ENCODE data around the gene RPUSD1.

The RPUSD1 gene

GRCh38 chr16:764848-765487 is 23.2 kb downstream of the RPUSD1 start:
- Histone ChIP-seq H3K79me1 (ENCODE audit: low read length) (no peaks in the 10 kb centered on the region), H3K27ac (ENCODE audit: low read depth, low read length) (no peak overlapping the region), H3K79me2 (ENCODE audit: control insufficient read depth, insufficient read depth, low read length) (no peaks in the 10 kb centered on the region), H3K18ac (ENCODE audit: low read length) (no peak overlapping the region), H3K27me3 (ENCODE audit: insufficient read depth, low read length, poor library complexity) (no peaks in the 10 kb centered on the region), H2BK15ac (replicated peaks; ENCODE audit: low read depth) (no peak overlapping the region), H2BK5ac (ENCODE audit: low read length) (no peak overlapping the region), H3K4ac (ENCODE audit: low read depth, low read length) (no peak overlapping the region), H4K5ac (ENCODE audit: low read length) (no peak overlapping the region), H3K23ac (ENCODE audit: low read length) (no peak overlapping the region), H3K4me1 (ENCODE audit: control insufficient read depth, low read depth, low read length) (no peaks in the 10 kb centered on the region), H2BK120ac (ENCODE audit: low read depth, low read length) (no peak overlapping the region), H4K8ac (ENCODE audit: low read depth, low read length) (no peak overlapping the region), H3K9ac (ENCODE audit: low read length) (no peak overlapping the region), H2AK5ac (ENCODE audit: low read length) (no peak overlapping the region), H3K4me2 (ENCODE audit: low read length) (no peak overlapping the region), H3K36me3 (ENCODE audit: control insufficient read depth, insufficient read depth, low read length) (no peaks in the 10 kb centered on the region), H3K56ac (ENCODE audit: low read length) (no peak overlapping the region), H3K4me3 (ENCODE audit: low read length) (no peak overlapping the region)
- DNase-seq = no peak
- WGBS (ENCODE audit: extremely low coverage, insufficient coverage, low lambda C conversion rate) = no CpG with 5 or more reads among the region's 38 CpGs

GRCh38 chr16:764184-764750 is 23.9 kb downstream of the RPUSD1 start:
- Histone ChIP-seq H3K18ac (ENCODE audit: low read length) (no peak overlapping the region), H2BK120ac (ENCODE audit: low read depth, low read length) (no peak overlapping the region), H2AK5ac (ENCODE audit: low read length) (no peak overlapping the region), H3K23ac (ENCODE audit: low read length) (no peak overlapping the region), H3K4ac (ENCODE audit: low read depth, low read length) (no peak overlapping the region), H3K36me3 (ENCODE audit: control insufficient read depth, insufficient read depth, low read length) (no peaks in the 10 kb centered on the region), H3K27me3 (ENCODE audit: insufficient read depth, low read length, poor library complexity) (no peaks in the 10 kb centered on the region), H3K4me3 (ENCODE audit: low read length) (no peak overlapping the region), H4K8ac (ENCODE audit: low read depth, low read length) (no peak overlapping the region), H2BK5ac (ENCODE audit: low read length) (no peak overlapping the region), H3K79me2 (ENCODE audit: control insufficient read depth, insufficient read depth, low read length) (no peaks in the 10 kb centered on the region), H3K79me1 (ENCODE audit: low read length) (no peaks in the 10 kb centered on the region), H3K4me2 (ENCODE audit: low read length) (no peak overlapping the region), H3K56ac (ENCODE audit: low read length) (no peak overlapping the region), H3K4me1 (ENCODE audit: control insufficient read depth, low read depth, low read length) (no peaks in the 10 kb centered on the region), H3K27ac (ENCODE audit: low read depth, low read length) (no peak overlapping the region), H2BK15ac (replicated peaks; ENCODE audit: low read depth) (no peak overlapping the region), H3K9ac (ENCODE audit: low read length) (no peak overlapping the region), H4K5ac (ENCODE audit: low read length) (no peak overlapping the region)
- DNase-seq = no peak
- WGBS (ENCODE audit: extremely low coverage, insufficient coverage, low lambda C conversion rate) = no CpG with 5 or more reads among the region's 20 CpGs

GRCh38 chr16:763369-764183 is 24.6 kb downstream of the RPUSD1 start:
- no peak overlapping the region for H3K56ac ChIP-seq (ENCODE audit: low read length)
- H3K4ac ChIP-seq (ENCODE audit: low read depth, low read length) = no peak overlapping the region
- no peak overlapping the region for H2AK5ac ChIP-seq (ENCODE audit: low read length)
- H3K18ac ChIP-seq (ENCODE audit: low read length) = no peak overlapping the region
- no peak overlapping the region for H3K4me2 ChIP-seq (ENCODE audit: low read length)
- H2BK120ac ChIP-seq (ENCODE audit: low read depth, low read length) = no peak overlapping the region
- H4K5ac ChIP-seq (ENCODE audit: low read length) = no peak overlapping the region
- no peak for DNase-seq
- no peaks in the 10 kb centered on the region for H3K79me1 ChIP-seq (ENCODE audit: low read length)
- H3K27me3 ChIP-seq (ENCODE audit: insufficient read depth, low read length, poor library complexity) = no peaks in the 10 kb centered on the region
- H3K27ac ChIP-seq (ENCODE audit: low read depth, low read length) = no peak overlapping the region
- no peaks in the 10 kb centered on the region for H3K79me2 ChIP-seq (ENCODE audit: control insufficient read depth, insufficient read depth, low read length)
- no peak overlapping the region for H3K4me3 ChIP-seq (ENCODE audit: low read length)
- no peak overlapping the region for H3K9ac ChIP-seq (ENCODE audit: low read length)
- no peaks in the 10 kb centered on the region for H3K4me1 ChIP-seq (ENCODE audit: control insufficient read depth, low read depth, low read length)
- no peak overlapping the region for H3K23ac ChIP-seq (ENCODE audit: low read length)
- H4K8ac ChIP-seq (ENCODE audit: low read depth, low read length) = no peak overlapping the region
- no peaks in the 10 kb centered on the region for H3K36me3 ChIP-seq (ENCODE audit: control insufficient read depth, insufficient read depth, low read length)
- H2BK15ac ChIP-seq (replicated peaks; ENCODE audit: low read depth) = no peak overlapping the region
- no peak overlapping the region for H2BK5ac ChIP-seq (ENCODE audit: low read length)
- WGBS (ENCODE audit: extremely low coverage, insufficient coverage, low lambda C conversion rate) = no CpG with 5 or more reads among the region's 21 CpGs

- H3K27me3 ChIP-seq (ENCODE audit: insufficient read depth, low read length, poor library complexity) = no peaks in the 10 kb centered on the region
- no peak overlapping the region for H3K23ac ChIP-seq (ENCODE audit: low read length)
- H2BK15ac ChIP-seq (replicated peaks; ENCODE audit: low read depth) = no peak overlapping the region
- no peak overlapping the region for H2BK120ac ChIP-seq (ENCODE audit: low read depth, low read length)
- H3K36me3 ChIP-seq (ENCODE audit: control insufficient read depth, insufficient read depth, low read length) = no peaks in the 10 kb centered on the region
- no peaks in the 10 kb centered on the region for H3K4me1 ChIP-seq (ENCODE audit: control insufficient read depth, low read depth, low read length)
- no peak overlapping the region for H3K18ac ChIP-seq (ENCODE audit: low read length)
- no CpG with 5 or more reads among the region's 17 CpGs for WGBS (ENCODE audit: extremely low coverage, insufficient coverage, low lambda C conversion rate)
- H3K4ac ChIP-seq (ENCODE audit: low read depth, low read length) = no peak overlapping the region
- no peak overlapping the region for H4K5ac ChIP-seq (ENCODE audit: low read length)
- H3K56ac ChIP-seq (ENCODE audit: low read length) = no peak overlapping the region
- H3K4me2 ChIP-seq (ENCODE audit: low read length) = no peak overlapping the region
- no peaks in the 10 kb centered on the region for H3K79me2 ChIP-seq (ENCODE audit: control insufficient read depth, insufficient read depth, low read length)
- H2BK5ac ChIP-seq (ENCODE audit: low read length) = no peak overlapping the region
- H4K8ac ChIP-seq (ENCODE audit: low read depth, low read length) = no peak overlapping the region
- H3K27ac ChIP-seq (ENCODE audit: low read depth, low read length) = no peak overlapping the region
- H3K9ac ChIP-seq (ENCODE audit: low read length) = no peak overlapping the region
- no peak for DNase-seq
- no peaks in the 10 kb centered on the region for H3K79me1 ChIP-seq (ENCODE audit: low read length)
- H2AK5ac ChIP-seq (ENCODE audit: low read length) = no peak overlapping the region
- H3K4me3 ChIP-seq (ENCODE audit: low read length) = no peak overlapping the region
Observed at GRCh38 chr16:762595-763268, 25.4 kb downstream of the RPUSD1 start.

- no peak overlapping the region for H2BK15ac ChIP-seq (replicated peaks; ENCODE audit: low read depth)
- H2AK5ac ChIP-seq (ENCODE audit: low read length) = no peak overlapping the region
- no peak overlapping the region for H4K8ac ChIP-seq (ENCODE audit: low read depth, low read length)
- H3K79me2 ChIP-seq (ENCODE audit: control insufficient read depth, insufficient read depth, low read length) = no peaks in the 10 kb centered on the region
- no peak overlapping the region for H3K9ac ChIP-seq (ENCODE audit: low read length)
- no peak overlapping the region for H2BK120ac ChIP-seq (ENCODE audit: low read depth, low read length)
- no peaks in the 10 kb centered on the region for H3K4me1 ChIP-seq (ENCODE audit: control insufficient read depth, low read depth, low read length)
- no peak overlapping the region for H3K4me3 ChIP-seq (ENCODE audit: low read length)
- H3K36me3 ChIP-seq (ENCODE audit: control insufficient read depth, insufficient read depth, low read length) = no peaks in the 10 kb centered on the region
- DNase-seq = no peak
- no peak overlapping the region for H3K4ac ChIP-seq (ENCODE audit: low read depth, low read length)
- H3K18ac ChIP-seq (ENCODE audit: low read length) = no peak overlapping the region
- no peak overlapping the region for H4K5ac ChIP-seq (ENCODE audit: low read length)
- no peaks in the 10 kb centered on the region for H3K79me1 ChIP-seq (ENCODE audit: low read length)
- no CpG with 5 or more reads among the region's 22 CpGs for WGBS (ENCODE audit: extremely low coverage, insufficient coverage, low lambda C conversion rate)
- H3K56ac ChIP-seq (ENCODE audit: low read length) = no peak overlapping the region
- H3K27me3 ChIP-seq (ENCODE audit: insufficient read depth, low read length, poor library complexity) = no peaks in the 10 kb centered on the region
- H3K4me2 ChIP-seq (ENCODE audit: low read length) = no peak overlapping the region
- no peak overlapping the region for H3K23ac ChIP-seq (ENCODE audit: low read length)
- H3K27ac ChIP-seq (ENCODE audit: low read depth, low read length) = no peak overlapping the region
- H2BK5ac ChIP-seq (ENCODE audit: low read length) = no peak overlapping the region
Observed at GRCh38 chr16:761625-762513, 26.3 kb downstream of the RPUSD1 start.
